Fibroblast of the conjunctiva (primary cell): ENCODE data around the gene RSPH1.

ENCODE experiments used
- DNase-seq: peaks from one replicate; pipeline ENCODE4 v3.0.0-alpha.2; 2010; ENCODE audit warnings: low read depth

Gene RSPH1

DNA sequence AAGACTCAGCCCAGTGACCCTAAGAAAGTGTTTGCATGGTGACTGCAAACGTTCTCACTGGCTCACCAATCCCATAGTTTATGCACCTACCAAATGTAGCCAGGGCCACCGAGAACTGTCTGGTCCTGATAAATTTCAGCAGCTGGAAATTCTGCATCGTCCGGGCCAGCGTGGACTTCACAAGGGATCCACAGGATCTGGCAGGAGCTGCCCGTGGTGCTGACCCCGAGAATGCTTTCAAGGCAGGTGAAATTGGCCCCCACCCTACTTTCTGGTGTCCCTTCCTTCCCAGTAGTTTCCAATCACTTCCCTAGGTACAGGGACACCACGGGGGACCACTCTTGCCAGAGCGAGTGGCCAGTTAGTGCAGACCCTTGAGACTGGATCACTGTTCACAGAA, 66.2 kb downstream of the RSPH1 start:
- DNase-seq: no peak

DNA sequence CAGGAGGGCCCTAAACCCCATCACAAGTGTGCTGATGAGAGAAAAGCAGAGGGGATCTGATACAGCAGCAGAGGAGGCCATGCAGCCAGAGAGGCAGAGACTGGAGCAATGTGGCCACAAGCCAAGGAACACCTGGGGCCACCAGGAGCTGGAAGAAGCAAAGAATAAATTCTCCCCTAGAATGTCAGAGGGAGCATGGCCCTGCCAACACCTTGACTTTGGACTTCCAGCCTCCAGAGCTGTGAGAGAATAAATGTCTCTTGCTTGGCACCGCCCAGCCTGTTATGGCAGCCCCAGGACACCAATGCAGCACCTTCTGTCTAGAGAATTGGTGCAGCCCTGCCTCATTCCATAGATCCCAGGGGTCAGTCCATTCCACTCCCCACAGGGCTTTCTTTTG, 67.0 kb downstream of the RSPH1 start:
- DNase-seq: no peak

DNA sequence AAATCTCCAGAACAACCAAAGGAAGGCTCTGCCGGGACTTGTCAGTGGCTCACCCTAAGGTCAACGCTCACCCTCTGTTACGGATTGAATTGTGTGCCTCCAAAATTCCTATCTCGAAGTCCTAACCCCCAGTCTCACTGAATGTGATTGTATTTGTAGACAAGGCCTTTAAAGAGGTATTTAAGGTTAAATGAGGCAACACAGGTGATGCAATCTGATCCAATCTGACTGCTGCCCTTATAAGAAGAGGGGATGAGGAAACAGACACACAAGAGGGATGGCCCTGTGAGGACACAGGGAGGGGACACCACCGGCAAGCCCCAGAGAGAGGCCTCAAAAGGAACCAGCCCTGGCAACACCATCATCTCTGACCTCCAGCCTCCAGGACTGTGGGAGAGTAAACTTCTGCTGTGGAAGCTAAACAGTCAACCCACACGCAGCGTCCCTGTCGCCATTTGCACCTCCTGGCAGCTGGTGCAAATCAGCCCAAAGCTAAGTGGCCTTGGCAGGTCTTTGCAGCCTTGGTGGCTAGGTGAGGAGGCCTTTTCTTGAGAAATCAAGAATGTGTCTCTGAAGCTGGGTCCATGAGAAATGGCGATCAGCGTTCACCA, 68.1 kb downstream of the RSPH1 start:
- DNase-seq: no peak

DNA sequence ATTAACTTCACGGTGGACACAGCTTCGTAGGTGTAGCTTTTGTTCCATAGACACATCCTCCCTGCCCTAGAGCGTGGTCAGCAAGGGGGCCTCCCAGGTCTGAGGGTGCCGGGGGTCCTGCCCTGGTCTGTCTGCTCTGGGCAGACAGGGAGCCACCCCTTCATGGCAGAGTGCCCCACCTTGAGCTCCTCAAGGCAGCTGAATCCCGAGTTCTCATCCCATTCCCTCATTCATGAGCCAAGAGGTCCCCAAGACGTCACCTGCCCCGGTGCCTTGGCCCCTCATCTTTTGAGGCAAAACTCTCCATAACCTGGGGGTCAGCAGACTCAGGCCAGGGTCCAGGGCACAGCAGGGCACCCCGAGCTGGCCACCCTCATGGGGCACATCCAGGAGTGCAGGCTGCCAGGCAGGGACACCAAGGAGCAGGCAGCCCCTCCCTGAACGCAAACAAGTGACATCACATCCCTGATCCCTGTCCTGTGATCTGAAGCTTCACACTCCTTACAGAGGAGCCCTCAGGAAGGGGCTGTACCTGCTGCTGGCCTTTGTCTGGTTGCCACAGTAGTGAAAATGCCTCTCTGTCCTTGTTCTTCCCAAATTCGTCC, 69.0 kb downstream of the RSPH1 start:
- no peak for DNase-seq

DNA sequence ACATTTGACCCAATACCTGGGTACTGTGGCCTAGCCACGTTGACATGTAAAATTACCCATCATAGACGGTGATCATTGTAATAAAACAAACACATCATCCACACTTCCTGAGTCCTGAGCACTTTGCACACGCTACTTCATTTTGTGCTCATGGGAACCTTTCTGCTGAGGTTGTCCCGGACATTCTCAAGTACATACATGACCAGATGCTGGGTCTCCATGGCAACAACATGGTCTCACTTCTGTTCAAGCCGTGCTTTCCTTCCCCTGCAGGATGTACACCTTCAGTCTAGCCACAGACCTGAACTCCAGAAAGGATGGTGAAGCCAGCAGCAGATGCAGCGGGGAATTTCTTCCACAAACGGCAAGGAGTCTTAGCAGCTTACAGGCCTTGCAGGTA, 69.6 kb downstream of the RSPH1 start:
- no peak for DNase-seq

DNA sequence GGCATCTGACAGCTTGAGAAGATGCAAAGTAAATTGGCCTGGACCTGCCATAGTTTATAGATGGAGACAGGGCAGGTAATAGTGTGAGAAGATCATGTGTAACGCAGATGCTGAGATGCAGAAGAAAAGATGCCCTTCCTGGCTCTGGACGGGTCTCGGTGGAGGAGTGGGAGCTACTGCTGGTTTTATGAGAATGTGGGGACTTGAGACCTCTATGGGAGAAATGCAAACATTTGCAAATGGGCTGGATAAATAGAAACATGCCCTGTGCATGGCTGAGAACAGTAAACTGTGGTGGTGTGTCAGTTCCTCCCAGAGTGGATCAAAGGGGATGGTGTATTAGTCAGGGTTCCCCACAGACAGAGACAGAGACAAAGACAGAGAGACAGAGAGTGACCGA, 70.4 kb downstream of the RSPH1 start:
- no peak for DNase-seq

DNA sequence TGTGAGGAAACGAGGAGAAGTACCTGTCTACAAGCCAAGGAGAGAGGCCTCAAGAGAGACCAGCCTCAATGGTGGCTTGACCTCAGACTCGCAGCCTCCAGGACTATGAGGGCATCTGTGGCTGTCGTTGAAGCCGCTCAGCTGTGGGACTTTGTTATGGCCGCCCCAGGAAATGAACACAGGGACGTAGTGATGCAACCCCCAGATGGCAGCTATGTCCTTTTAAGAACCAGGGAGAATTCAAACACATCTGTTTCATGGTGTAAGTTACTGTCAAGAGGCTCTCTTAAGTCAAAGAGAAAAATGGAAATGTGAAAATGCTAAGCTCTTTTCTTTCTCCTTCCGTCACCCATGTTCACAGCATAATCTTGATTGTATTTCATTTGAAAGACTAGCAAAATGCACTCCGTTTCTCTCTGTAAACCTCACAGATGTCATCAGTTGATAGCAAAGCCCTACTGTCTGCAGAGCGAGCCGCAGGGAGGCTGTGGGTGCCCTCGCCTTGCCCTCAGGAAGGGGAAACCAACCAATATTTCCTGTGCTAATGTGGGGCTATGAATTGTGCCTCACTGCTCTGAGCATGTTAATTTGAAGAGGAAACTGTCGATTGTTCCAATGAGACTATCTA, 71.0 kb downstream of the RSPH1 start:
- no peak for DNase-seq

DNA sequence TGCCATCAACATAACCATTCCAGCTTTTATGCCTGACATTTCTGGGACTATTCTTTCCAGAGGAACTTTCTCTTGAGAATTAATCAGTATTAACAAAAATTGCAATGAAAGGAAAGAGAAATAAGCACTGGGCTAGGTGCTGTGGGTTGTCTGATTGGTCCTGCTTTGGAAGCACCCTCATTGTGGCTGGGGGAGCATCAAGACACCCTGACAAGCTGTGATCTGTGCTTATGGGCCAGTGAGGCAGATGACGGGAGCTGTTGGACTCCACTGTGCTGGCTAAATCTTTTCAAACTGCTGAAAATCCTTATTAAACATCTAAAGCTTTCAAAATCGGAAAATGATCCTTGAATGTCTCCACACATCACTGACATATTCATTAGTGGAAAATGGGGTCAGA, 72.3 kb downstream of the RSPH1 start:
- DNase-seq: no peak

DNA sequence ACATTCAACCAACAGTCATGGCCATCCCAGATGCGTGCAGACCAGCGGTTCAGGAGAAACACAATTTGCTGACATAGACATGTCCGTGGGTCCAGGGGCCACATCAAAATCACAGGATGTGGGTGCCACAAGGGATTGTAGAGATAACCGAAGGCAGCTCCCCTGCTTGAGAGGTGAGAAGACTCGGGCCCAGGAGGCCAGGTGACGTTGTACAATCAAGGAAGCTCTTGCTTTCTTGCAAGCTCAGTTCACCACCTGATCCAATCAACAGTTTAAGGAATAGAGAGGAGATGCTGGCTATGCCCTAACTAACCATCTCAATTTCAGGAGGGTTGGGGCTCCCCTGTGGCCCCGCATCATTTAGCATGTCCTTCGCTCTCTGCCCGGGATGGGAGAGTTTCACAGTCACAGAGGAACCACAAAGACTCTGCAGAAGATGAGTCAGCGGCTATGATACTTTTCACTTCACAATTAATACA, 72.8 kb downstream of the RSPH1 start:
- DNase-seq: no peak
